ENCODE measurements around the gene ISLR. TPM values are rescaled to one million over a fixed set of nuclear protein-coding genes. Genes with fewer than 3 reads are reported as not detected.

Gene ISLR
- total and polyA plus RNA-seq, 2 of the 8 experiments (the other 6 are each of a cell fraction or from before 2014, with no cell fraction given): 0.29 to 0.35 TPM

GRCh38 chr15:74201710-74202420 is 28.4 kb downstream of the ISLR start:
- peak overlapping the region; percentile 84 for H2BK20ac ChIP-seq (ENCODE audit: low read length)
- H3K79me1 ChIP-seq (ENCODE audit: low read depth, low read length): peaks cover 3% of the 10 kb centered on the region; the same call in 1 of the 2 replicates
- TF ChIP-seq SP4 (IDR thresholded peaks at IDR 0.05; ENCODE audit: low read length) (no peak), KDM1A (IDR thresholded peaks at IDR 0.05; ENCODE audit: borderline replicate concordance, low read length) (peak; percentile 52; the same call in 1 of the 2 replicates), KDM5A (IDR thresholded peaks at IDR 0.05; ENCODE audit: low read length) (no peak), SP1 (IDR thresholded peaks at IDR 0.05; ENCODE audit: low read depth, low read length) (no peak), NRF1 (IDR thresholded peaks at IDR 0.05; ENCODE audit: low read depth, low read length) (no peak)
- no peak for FAIRE-seq
- 0 out of 4 replicates have a peak, but pooled peaks cover 0 to 4% of the 10 kb centered on the region in 2 experiments for H3K79me2 ChIP-seq (ENCODE audit: control insufficient read depth in 1 of 2, insufficient read depth in 2 of 2, low read length in 2 of 2)
- H3K4ac ChIP-seq (replicated peaks; ENCODE audit: insufficient read length, low read depth, low read length): no peak overlapping the region
- H2AK5ac ChIP-seq (ENCODE audit: low read depth, low read length): peak overlapping the region; percentile 94; the same call in 1 of the 2 replicates
- H3K23ac ChIP-seq (ENCODE audit: insufficient read length): no peak overlapping the region
- peak overlapping the region; percentile 37; the same call in 1 of the 2 replicates for H2BK5ac ChIP-seq (ENCODE audit: low read depth, low read length)
- H3K27me3 ChIP-seq (replicated peaks in 1 of 4; ENCODE audit: control insufficient read depth in 3 of 4, extremely low read depth in 1 of 4, insufficient read depth in 3 of 4, low read length in 3 of 4): peaks cover 0 to 7% (median 4%) of the 10 kb centered on the region in 4 experiments; a peak in 2 of 7 replicates
- H3K27ac ChIP-seq (ENCODE audit: low read depth, low read length): no peak overlapping the region
- POLR2A ChIA-PET (ENCODE audit: partially characterized antibody): interaction anchor here (0.8 to 7.3 kb wide), 14 partner anchors 13 to 248 kb away, joined by 3 to 76 read pairs (median 4); no protein-coding TSS in a partner anchor
- 34% methylated on average over 7 of the region's 7 CpGs; no CpG with 5 or more reads in 1 of the 2 experiments for WGBS, 2 experiments (ENCODE audit: extremely low coverage in 1 of 2, insufficient coverage in 1 of 2, insufficient read length in 1 of 2, insufficient replicate concordance in 2 of 2, low coverage in 1 of 2, low lambda C conversion rate in 2 of 2, missing lambda C conversion rate in 1 of 2)
- H3K9me3 ChIP-seq (ENCODE audit: insufficient read depth in 2 of 2, low read depth in 1 of 2, low read length in 1 of 2): no peaks in the 10 kb centered on the region
- H4K5ac ChIP-seq (ENCODE audit: insufficient read length, low read depth, low read length): peak overlapping the region; percentile 90
- H3K4me2 ChIP-seq (ENCODE audit: insufficient read depth in 1 of 2, low read depth in 2 of 2, low read length in 2 of 2): peak overlapping the region; percentile 77 to 91
- no peaks in the 10 kb centered on the region for H4K20me1 ChIP-seq (replicated peaks in 1 of 2; ENCODE audit: control insufficient read depth in 1 of 2, insufficient read depth in 2 of 2, low read length in 2 of 2)
- H4K8ac ChIP-seq (ENCODE audit: extremely low read depth, insufficient read depth, low read length): no peak overlapping the region; the same call in 1 of the 2 replicates
- peaks cover 4% of the 10 kb centered on the region; the same call in 1 of the 2 replicates for H3K23me2 ChIP-seq (ENCODE audit: low read depth, low read length)
- no peaks in the 10 kb centered on the region for H3K36me3 ChIP-seq (ENCODE audit: control insufficient read depth in 2 of 4, insufficient read depth in 4 of 4, low read length in 3 of 4)
- H4K91ac ChIP-seq (replicated peaks; ENCODE audit: insufficient read length, low read length): peak overlapping the region; percentile 71
- peak overlapping the region; percentile 74; the same call in 1 of the 2 replicates for H2BK15ac ChIP-seq (ENCODE audit: low read length)
- peak overlapping the region; percentile 18 to 60 (median 45); a peak in 5 of 8 replicates for H3K4me3 ChIP-seq (ENCODE audit: extremely low read depth in 1 of 4, insufficient read depth in 2 of 4, low read depth in 3 of 4, low read length in 4 of 4)
- H3K14ac ChIP-seq (ENCODE audit: insufficient read length): no peak overlapping the region
- no peak overlapping the region for H2AFZ ChIP-seq (ENCODE audit: low read length)
- H2BK120ac ChIP-seq (replicated peaks; ENCODE audit: low read depth, low read length): peak overlapping the region; percentile 24
- CTCF ChIA-PET (ENCODE audit: partially characterized antibody): interaction anchor here (0.6 to 6.1 kb wide), 32 partner anchors 7 to 831 kb away, joined by 3 to 38 read pairs (median 6); partner anchors contain the start of genes ISLR and ISLR2
- H2BK12ac ChIP-seq (ENCODE audit: low read depth, low read length): peak overlapping the region; percentile 62; the same call in 1 of the 2 replicates
- peaks cover 0 to 49% (median 33%) of the 10 kb centered on the region in 4 experiments; a peak in 6 of 7 replicates for H3K4me1 ChIP-seq (replicated peaks in 1 of 4; ENCODE audit: control insufficient read depth in 3 of 4, insufficient read depth in 4 of 4, low read length in 3 of 4)
- no peak overlapping the region for H3K56ac ChIP-seq (replicated peaks; ENCODE audit: insufficient read length, low read depth, low read length)
- no peak for DNase-seq (ENCODE audit: low read depth in 1 of 2, low spot score in 2 of 2)
- H3K18ac ChIP-seq (ENCODE audit: extremely low read depth, low read length): peak overlapping the region; percentile 75
- peak overlapping the region in 1 of 4 experiments; percentile 9; a peak in 1 of 7 replicates for H3K9ac ChIP-seq (replicated peaks in 1 of 4; ENCODE audit: extremely low read depth in 1 of 4, low read depth in 3 of 4, low read length in 3 of 4)

Data from H1 (cell line).